Cerebellar nuclear complex (tissue), 1 donor: ENCODE results near the gene SPRR2A.
"Not testable (repeated sequence)": the region's sequence is repeated elsewhere in the genome, so short reads cannot be mapped to it uniquely, and the experiment has no call there.

Source experiments
- DNase-seq, 2 experiments: peaks; one replicate each; lab custom pipeline; 2025; lab: John Stamatoyannopoulos, UW

Gene SPRR2A

DNA sequence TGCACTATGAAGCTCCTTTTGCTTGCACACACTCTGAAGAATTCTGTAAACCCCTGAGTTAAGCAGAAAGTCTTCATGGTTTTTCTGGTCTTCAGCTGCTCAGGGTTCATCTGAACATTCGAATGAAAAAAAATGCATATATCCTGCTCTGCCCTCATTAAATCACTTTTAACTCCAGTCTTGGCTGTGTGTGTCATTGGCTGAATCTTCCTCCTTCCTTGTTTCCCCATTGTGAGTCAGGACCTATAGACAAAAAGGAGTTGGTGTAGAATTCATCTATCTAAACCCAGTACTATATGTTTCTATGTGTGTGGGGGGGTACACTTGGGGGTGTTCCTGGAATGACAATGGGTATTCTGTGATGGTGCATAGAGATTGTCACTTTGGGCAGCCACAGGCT lies 32.9 kb downstream of the SPRR2A start:
- DNase-seq = no peak

DNA sequence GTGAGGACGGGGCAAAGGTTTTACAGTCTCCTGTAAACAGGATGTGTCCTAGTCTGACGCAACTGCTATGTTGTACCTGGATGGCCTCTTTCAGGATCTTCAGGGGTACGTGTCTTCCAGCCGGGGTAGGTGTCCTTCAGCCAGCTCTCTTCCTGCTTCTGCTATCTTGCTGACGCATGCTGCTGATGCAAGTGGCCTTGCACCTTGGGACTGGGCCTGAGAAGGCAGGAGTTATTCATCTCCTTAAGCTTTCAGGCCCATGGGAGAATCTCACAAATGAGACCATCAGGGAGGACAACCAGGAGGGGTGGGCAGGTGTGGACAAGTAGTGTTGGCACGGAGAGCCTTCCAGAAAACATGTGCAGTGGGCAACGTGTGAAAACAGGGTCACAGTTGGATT lies 34.2 kb downstream of the SPRR2A start:
- no peak for DNase-seq

DNA sequence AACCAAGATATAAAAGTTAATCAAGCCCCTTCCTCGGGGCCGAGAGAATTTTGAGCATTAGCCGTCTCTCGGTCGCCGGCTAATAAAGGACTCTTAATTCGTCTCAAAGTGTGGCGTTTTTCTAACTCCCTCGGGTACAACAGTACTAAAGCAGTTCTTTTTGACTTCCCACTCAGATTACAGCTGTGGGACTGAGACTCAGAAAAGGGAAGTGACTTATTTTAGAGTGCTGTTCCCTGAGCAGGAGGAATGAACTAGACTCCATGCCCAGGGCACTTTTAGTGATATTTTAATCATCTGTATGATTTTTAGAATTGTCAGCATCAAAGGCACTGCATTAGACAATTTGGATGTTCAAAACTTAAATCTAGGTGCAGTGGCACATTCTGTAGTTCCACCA lies 35.0 kb downstream of the SPRR2A start:
- not testable (repeated sequence) for DNase-seq

DNA sequence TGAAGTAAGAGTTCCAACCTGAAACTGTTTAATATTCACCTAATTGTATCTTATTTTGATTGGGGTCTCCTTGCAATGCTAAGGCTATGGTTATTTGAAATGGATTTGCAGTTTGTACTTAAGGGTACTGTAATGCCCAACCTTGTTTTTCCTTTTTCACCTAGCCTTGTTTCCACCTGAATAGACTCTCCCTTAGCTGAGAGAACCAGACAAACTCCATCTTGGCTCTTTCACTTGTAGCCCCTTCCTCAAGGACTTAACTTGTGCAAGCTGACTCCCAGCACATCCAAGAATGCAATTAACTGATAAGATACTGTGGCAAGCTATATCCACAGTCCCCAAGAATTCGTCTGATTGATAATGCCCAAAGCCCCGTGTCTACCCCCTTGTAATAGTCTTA lies 35.5 kb downstream of the SPRR2A start:
- DNase-seq = not testable (repeated sequence)

DNA sequence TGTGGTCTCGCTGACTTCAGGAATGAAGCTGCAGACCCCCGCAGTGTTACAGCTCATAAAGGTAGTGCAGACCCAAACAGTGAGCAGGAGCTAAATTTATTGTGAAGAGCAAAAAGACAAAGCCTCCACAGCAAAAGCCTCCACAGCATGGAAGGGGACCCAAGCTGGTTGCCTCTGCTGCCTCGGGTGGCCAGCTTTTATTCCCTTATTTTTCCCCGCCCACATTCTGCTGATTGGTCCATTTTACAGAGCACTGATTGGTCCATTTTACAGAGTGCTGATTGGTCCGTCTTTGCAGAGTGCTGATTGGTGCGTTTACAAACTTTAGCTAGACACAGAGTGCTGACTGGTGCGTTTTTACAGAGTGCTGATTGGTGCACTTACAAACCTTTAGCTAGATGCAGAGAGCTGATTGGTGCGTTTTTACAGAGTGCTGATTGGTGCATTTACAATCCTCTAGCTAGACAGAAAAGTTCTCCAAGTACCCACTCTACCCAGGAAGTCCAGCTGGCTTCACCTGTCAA lies 46.0 kb downstream of the SPRR2A start:
- DNase-seq = not testable (repeated sequence)
